K562 treated with DMSO at 1 percent for 12 hours (cell line): ENCODE results near the gene RUNX2. TPM values are rescaled to one million over a fixed set of nuclear protein-coding genes. Genes with fewer than 3 reads are reported as not detected.

Source experiments
- total RNA-seq: library from RNA; unstranded; fragments of 300-600 nt; gene quantifications from 2 replicates; pipeline ENCODE4 v1.2.3, GENCODE V29; 2022; ENCODE audit not compliant: insufficient read depth

RUNX2 gene
- total RNA-seq, result 0.36 and 1.8 TPM in 2 replicates

GRCh38 chr6:45327956-45328522, at the start of gene RUNX2:
Gene RUNX2 (plus strand): TSS chr6:45328330. CDS start chr6:45328727, 397 bp downstream.

GRCh38 chr6:45377554-45378333, 49.6 kb downstream of the RUNX2 start, which contains the start of gene SUPT3H:
Gene SUPT3H (minus strand): TSS chr6:45377934.

Other genes with a start within 250 kb of the RUNX2 start
- gene SUPT3H, start 49.6 kb downstream of the RUNX2 start, total RNA-seq, result 17.5 and 23.9 TPM in 2 replicates